ENCODE data around the gene CCR2. TPM values are rescaled to one million over a fixed set of nuclear protein-coding genes. Genes with fewer than 3 reads are reported as not detected.

CCR2 gene
- polyA plus RNA-seq, 1 donor (not counting 4 experiments of a cell fraction or from before 2014, with no cell fraction given): 0.07 TPM

DNA sequence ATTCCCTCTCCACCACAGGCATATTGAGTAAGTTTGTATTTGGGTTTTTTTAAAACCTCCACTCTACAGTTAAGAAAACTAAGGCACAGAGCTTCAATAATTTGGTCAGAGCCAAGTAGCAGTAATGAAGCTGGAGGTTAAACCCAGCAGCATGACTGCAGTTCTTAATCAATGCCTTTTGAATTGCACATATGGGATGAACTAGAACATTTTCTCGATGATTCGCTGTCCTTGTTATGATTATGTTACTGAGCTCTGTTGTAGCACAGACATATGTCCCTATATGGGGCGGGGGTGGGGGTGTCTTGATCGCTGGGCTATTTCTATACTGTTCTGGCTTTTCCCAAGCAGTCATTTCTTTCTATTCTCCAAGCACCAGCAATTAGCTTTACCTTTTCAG lies 15.2 kb downstream of the CCR2 start:
- Histone ChIP-seq H3K27me3 (ENCODE audit: control insufficient read depth, extremely low read depth, insufficient read depth, low read length) (no peaks in the 10 kb centered on the region), H3K27ac (ENCODE audit: control insufficient read depth, insufficient read depth, low read length) (no peak overlapping the region), H3K9me3 (ENCODE audit: control insufficient read depth, low read depth, low read length) (no peaks in the 10 kb centered on the region), H3K4me3 (ENCODE audit: control insufficient read depth in 2 of 3, extremely low read depth in 1 of 3, insufficient read depth in 2 of 3, low read depth in 1 of 3, low read length in 3 of 3) (no peak overlapping the region), H3K79me2 (ENCODE audit: control insufficient read depth, insufficient read depth, low read length) (no peaks in the 10 kb centered on the region), H3K36me3 (ENCODE audit: control insufficient read depth in 2 of 2, extremely low read depth in 1 of 2, insufficient read depth in 2 of 2, low read length in 2 of 2) (no peaks in the 10 kb centered on the region), H4K20me1 (ENCODE audit: control insufficient read depth, extremely low read depth, insufficient read depth, low read length) (no peaks in the 10 kb centered on the region), H3K4me1 (ENCODE audit: control insufficient read depth, extremely low read depth, insufficient read depth, low read length) (peaks cover 4% of the 10 kb centered on the region), H3K9ac (ENCODE audit: control insufficient read depth, extremely low read depth, insufficient read depth, low read length) (no peak overlapping the region), H3K4me2 (ENCODE audit: control insufficient read depth, extremely low read depth, insufficient read depth, low read depth, low read length) (no peak overlapping the region), H3K9me1 (ENCODE audit: control insufficient read depth, extremely low read depth, insufficient read depth, low read length) (no peaks in the 10 kb centered on the region), H2AFZ (ENCODE audit: control insufficient read depth, low read length) (no peak overlapping the region)
- dilution Hi-C loops (cut with MboI; ENCODE audit: extremely low pct_ligation_motif_present, low sequenced_read_pairs): no loop called here
- TF ChIP-seq, protein P1, sequence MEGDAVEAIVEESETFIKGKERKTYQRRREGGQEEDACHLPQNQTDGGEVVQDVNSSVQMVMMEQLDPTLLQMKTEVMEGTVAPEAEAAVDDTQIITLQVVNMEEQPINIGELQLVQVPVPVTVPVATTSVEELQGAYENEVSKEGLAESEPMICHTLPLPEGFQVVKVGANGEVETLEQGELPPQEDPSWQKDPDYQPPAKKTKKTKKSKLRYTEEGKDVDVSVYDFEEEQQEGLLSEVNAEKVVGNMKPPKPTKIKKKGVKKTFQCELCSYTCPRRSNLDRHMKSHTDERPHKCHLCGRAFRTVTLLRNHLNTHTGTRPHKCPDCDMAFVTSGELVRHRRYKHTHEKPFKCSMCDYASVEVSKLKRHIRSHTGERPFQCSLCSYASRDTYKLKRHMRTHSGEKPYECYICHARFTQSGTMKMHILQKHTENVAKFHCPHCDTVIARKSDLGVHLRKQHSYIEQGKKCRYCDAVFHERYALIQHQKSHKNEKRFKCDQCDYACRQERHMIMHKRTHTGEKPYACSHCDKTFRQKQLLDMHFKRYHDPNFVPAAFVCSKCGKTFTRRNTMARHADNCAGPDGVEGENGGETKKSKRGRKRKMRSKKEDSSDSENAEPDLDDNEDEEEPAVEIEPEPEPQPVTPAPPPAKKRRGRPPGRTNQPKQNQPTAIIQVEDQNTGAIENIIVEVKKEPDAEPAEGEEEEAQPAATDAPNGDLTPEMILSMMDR (optimal IDR thresholded peaks at IDR 0.05 in 1 of 3, IDR thresholded peaks at IDR 0.05 in 1 of 3, conservative IDR thresholded peaks at IDR 0.05 in 1 of 3; ENCODE audit: extremely low read depth in 1 of 3, insufficient read depth in 2 of 3, low read length in 3 of 3): no peak
- no peak for TF ChIP-seq EZH2 (IDR thresholded peaks at IDR 0.05; ENCODE audit: low read length)
- FAIRE-seq (no peak), DNase-seq (ENCODE audit: low read depth, low spot score) (no peak)

DNA sequence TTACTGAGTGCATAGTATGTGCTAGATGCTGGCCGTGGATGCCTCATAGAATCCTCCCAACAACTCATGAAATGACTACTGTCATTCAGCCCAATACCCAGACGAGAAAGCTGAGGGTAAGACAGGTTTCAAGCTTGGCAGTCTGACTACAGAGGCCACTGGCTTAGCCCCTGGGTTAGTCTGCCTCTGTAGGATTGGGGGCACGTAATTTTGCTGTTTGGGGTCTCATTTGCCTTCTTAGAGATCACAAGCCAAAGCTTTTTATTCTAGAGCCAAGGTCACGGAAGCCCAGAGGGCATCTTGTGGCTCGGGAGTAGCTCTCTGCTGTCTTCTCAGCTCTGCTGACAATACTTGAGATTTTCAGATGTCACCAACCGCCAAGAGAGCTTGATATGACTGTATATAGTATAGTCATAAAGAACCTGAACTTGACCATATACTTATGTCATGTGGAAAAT lies 15.8 kb downstream of the CCR2 start:
- H3K27ac ChIP-seq (ENCODE audit: control insufficient read depth, insufficient read depth, low read length): no peak overlapping the region
- no peaks in the 10 kb centered on the region for H3K9me3 ChIP-seq (ENCODE audit: control insufficient read depth, low read depth, low read length)
- no peaks in the 10 kb centered on the region for H3K9me1 ChIP-seq (ENCODE audit: control insufficient read depth, extremely low read depth, insufficient read depth, low read length)
- peaks cover 5% of the 10 kb centered on the region for H3K27me3 ChIP-seq (ENCODE audit: control insufficient read depth, extremely low read depth, insufficient read depth, low read length)
- no peak overlapping the region for H3K4me3 ChIP-seq (ENCODE audit: control insufficient read depth in 2 of 3, extremely low read depth in 1 of 3, insufficient read depth in 2 of 3, low read depth in 1 of 3, low read length in 3 of 3)
- H2AFZ ChIP-seq (ENCODE audit: control insufficient read depth, low read length): no peak overlapping the region
- H3K79me2 ChIP-seq (ENCODE audit: control insufficient read depth, insufficient read depth, low read length): no peaks in the 10 kb centered on the region
- no peaks in the 10 kb centered on the region for H4K20me1 ChIP-seq (ENCODE audit: control insufficient read depth, extremely low read depth, insufficient read depth, low read length)
- no peak overlapping the region for H3K9ac ChIP-seq (ENCODE audit: control insufficient read depth, extremely low read depth, insufficient read depth, low read length)
- peaks cover 4% of the 10 kb centered on the region for H3K4me1 ChIP-seq (ENCODE audit: control insufficient read depth, extremely low read depth, insufficient read depth, low read length)
- FAIRE-seq (no peak), DNase-seq (ENCODE audit: low read depth, low spot score) (no peak)
- no peaks in the 10 kb centered on the region for H3K36me3 ChIP-seq (ENCODE audit: control insufficient read depth in 2 of 2, extremely low read depth in 1 of 2, insufficient read depth in 2 of 2, low read length in 2 of 2)
- H3K4me2 ChIP-seq (ENCODE audit: control insufficient read depth, extremely low read depth, insufficient read depth, low read depth, low read length): no peak overlapping the region
- TF ChIP-seq, protein P1 (optimal IDR thresholded peaks at IDR 0.05 in 1 of 3, IDR thresholded peaks at IDR 0.05 in 1 of 3, conservative IDR thresholded peaks at IDR 0.05 in 1 of 3; ENCODE audit: extremely low read depth in 1 of 3, insufficient read depth in 2 of 3, low read length in 3 of 3): no peak
- TF ChIP-seq EZH2 (IDR thresholded peaks at IDR 0.05; ENCODE audit: low read length): no peak
- dilution Hi-C loops (cut with MboI; ENCODE audit: extremely low pct_ligation_motif_present, low sequenced_read_pairs): no loop called here
